ENCODE measurements around the gene C19orf85. TPM values are rescaled to one million over a fixed set of nuclear protein-coding genes. Genes with fewer than 3 reads are reported as not detected.
A peak's percentile ranks its signal among the peaks of the same experiment; 100 is the strongest.

C19orf85 gene
- total RNA-seq (not detected), polyA plus RNA-seq (not detected)

GRCh38 chr19:55464662-55465054, at the start of gene C19orf85:
Gene C19orf85, minus strand, starts transcription at chr19:55464751. Its CDS starts 197 bp downstream, at chr19:55464554.
- H3K27ac ChIP-seq (ENCODE audit: low read depth, low read length): no peak within 1 kb of the TSS
- Mint-ChIP-seq H3K4me1 (peaks cover 13 to 32% (median 24%) of the 10 kb centered on the region in 4 donors), H3K27me3 (no peaks in the 10 kb centered on the region), H3K4me3 (peak within 1 kb of the TSS in 2 of 8 donors; percentile 39 to 69), H3K9me3 (peaks cover 0 to 2% (median 0%) of the 10 kb centered on the region in 8 donors), H3K36me3 (peaks cover 0 to 2% of the 10 kb centered on the region in 2 donors), H3K27ac (peak within 1 kb of the TSS in 1 of 7 donors; percentile 9)
- ChIA-PET POLR2A (ENCODE audit: partially characterized antibody) (no interaction called here), CTCF (ENCODE audit: partially characterized antibody) (no interaction called here)
- H3K4me3 ChIP-seq (ENCODE audit: low read length in 2 of 2): no peak within 1 kb of the TSS
- intact Hi-C loops (cut with micrococcal nuclease): no loop called here
- H3K4me1 ChIP-seq (ENCODE audit: insufficient read depth, low read length): peaks cover 18% of the 10 kb centered on the region
- DNase-seq: no peak
- H3K9me3 ChIP-seq (ENCODE audit: control insufficient read depth in 1 of 2, low read length in 2 of 2): no peaks in the 10 kb centered on the region
- no peaks in the 10 kb centered on the region for H3K27me3 ChIP-seq (ENCODE audit: insufficient read depth, low read length)
- no peaks in the 10 kb centered on the region for H3K36me3 ChIP-seq (ENCODE audit: insufficient read depth, low read length)

GRCh38 chr19:55508120-55508519, 43.6 kb upstream of the C19orf85 start:
- intact Hi-C loops (cut with micrococcal nuclease): no loop called here

GRCh38 chr19:55504981-55505380, 40.4 kb upstream of the C19orf85 start:
- Mint-ChIP-seq H3K9me3 (no peaks in the 10 kb centered on the region), H3K4me3 (no peak overlapping the region), H3K36me3 (no peaks in the 10 kb centered on the region), H3K27ac (peak overlapping the region in 1 of 7 donors; percentile 75), H3K27me3 (peaks cover 9 to 10% of the 10 kb centered on the region in 2 donors), H3K4me1 (peaks cover 3 to 13% (median 10%) of the 10 kb centered on the region in 4 donors)
- intact Hi-C loops (cut with micrococcal nuclease): loop anchor here (2.0 kb wide), 2 partner anchors 44 to 212 kb away; partner anchors contain the start of gene ISOC2
- CTCF ChIA-PET (ENCODE audit: partially characterized antibody): interaction anchor here (0.9 to 4.3 kb wide), 17 partner anchors 9 to 442 kb away, joined by 3 to 111 read pairs (median 10); partner anchors contain the start of genes RDH13, SSC5D, ZNF628 and ZNF865
- Histone ChIP-seq H3K27ac (ENCODE audit: low read depth, low read length) (no peak overlapping the region), H3K4me3 (ENCODE audit: low read length in 2 of 2) (no peak overlapping the region), H3K27me3 (ENCODE audit: insufficient read depth, low read length) (no peaks in the 10 kb centered on the region), H3K4me1 (ENCODE audit: insufficient read depth, low read length) (peaks cover 4% of the 10 kb centered on the region), H3K36me3 (ENCODE audit: insufficient read depth, low read length) (no peaks in the 10 kb centered on the region), H3K9me3 (ENCODE audit: control insufficient read depth in 1 of 2, low read length in 2 of 2) (no peaks in the 10 kb centered on the region)
- no peak for DNase-seq
- POLR2A ChIA-PET (ENCODE audit: partially characterized antibody): interaction anchor here (2.2 to 3.2 kb wide), 2 partner anchors 28 to 127 kb away, joined by 13 to 17 read pairs; partner anchors contain the start of gene ZNF628

More at GRCh38 chr19:55508120-55508519, 43.6 kb upstream of the C19orf85 start:
- Mint-ChIP-seq H3K27ac (no peak overlapping the region), H3K9me3 (no peaks in the 10 kb centered on the region), H3K36me3 (no peaks in the 10 kb centered on the region), H3K27me3 (peaks cover 18 to 23% of the 10 kb centered on the region in 2 donors), H3K4me1 (peaks cover 2 to 11% (median 8%) of the 10 kb centered on the region in 4 donors), H3K4me3 (no peak overlapping the region)
- peaks cover 4% of the 10 kb centered on the region for H3K4me1 ChIP-seq (ENCODE audit: insufficient read depth, low read length)
- CTCF ChIA-PET (ENCODE audit: partially characterized antibody): interaction anchor here (1.1 to 2.5 kb wide), 4 partner anchors 40 to 367 kb away, joined by 3 to 8 read pairs (median 5); no protein-coding TSS in a partner anchor
- no peak overlapping the region for H3K27ac ChIP-seq (ENCODE audit: low read depth, low read length)
- no peaks in the 10 kb centered on the region for H3K27me3 ChIP-seq (ENCODE audit: insufficient read depth, low read length)
- no peak for DNase-seq
- POLR2A ChIA-PET (ENCODE audit: partially characterized antibody): no interaction called here
- H3K36me3 ChIP-seq (ENCODE audit: insufficient read depth, low read length): no peaks in the 10 kb centered on the region
- no peaks in the 10 kb centered on the region for H3K9me3 ChIP-seq (ENCODE audit: control insufficient read depth in 1 of 2, low read length in 2 of 2)
- no peak overlapping the region for H3K4me3 ChIP-seq (ENCODE audit: low read length in 2 of 2)

- no peak for DNase-seq
- POLR2A ChIA-PET (ENCODE audit: partially characterized antibody): interaction anchor here (1.0 to 3.2 kb wide), 13 partner anchors 13 to 363 kb away, joined by 3 to 17 read pairs (median 4); partner anchors contain the start of genes FIZ1, ISOC2, UBE2S and ZNF524
Observed at GRCh38 chr19:55504252-55504603, 39.7 kb upstream of the C19orf85 start.

GRCh38 chr19:55503502-55504251, 39.1 kb upstream of the C19orf85 start:
- no peaks in the 10 kb centered on the region for H3K36me3 Mint-ChIP-seq
- ChIA-PET CTCF (ENCODE audit: partially characterized antibody) (interaction anchor here (0.6 to 4.3 kb wide), 57 partner anchors 9 to 850 kb away, joined by 3 to 111 read pairs (median 5); partner anchors contain the start of genes EPS8L1, HSPBP1, ISOC2 and NAT14), POLR2A (ENCODE audit: partially characterized antibody) (interaction anchor here (0.7 to 3.2 kb wide), 14 partner anchors 14 to 362 kb away, joined by 3 to 17 read pairs (median 4); partner anchors contain the start of genes FIZ1, ISOC2, UBE2S and ZNF524)
- peak overlapping the region; percentile 46 for H3K27ac ChIP-seq (ENCODE audit: low read depth, low read length)
- no peaks in the 10 kb centered on the region for H3K27me3 ChIP-seq (ENCODE audit: insufficient read depth, low read length)
- no peaks in the 10 kb centered on the region for H3K9me3 ChIP-seq (ENCODE audit: control insufficient read depth in 1 of 2, low read length in 2 of 2)
- peaks cover 4% of the 10 kb centered on the region for H3K4me1 ChIP-seq (ENCODE audit: insufficient read depth, low read length)
- H3K27ac Mint-ChIP-seq: peak overlapping the region; percentile 75 to 92 (median 84)
- H3K9me3 Mint-ChIP-seq: no peaks in the 10 kb centered on the region
- intact Hi-C loops (cut with micrococcal nuclease): loop anchor here (1.0 to 2.0 kb wide), 4 partner anchors 35 to 291 kb away; partner anchors contain the start of gene ISOC2
- H3K4me3 Mint-ChIP-seq: peak overlapping the region; percentile 81 to 90 (median 83)
- peaks cover 6% of the 10 kb centered on the region in 2 donors for H3K27me3 Mint-ChIP-seq
- peaks cover 5 to 13% (median 10%) of the 10 kb centered on the region in 4 donors for H3K4me1 Mint-ChIP-seq
- peak overlapping the region; percentile 17 to 73 for H3K4me3 ChIP-seq (ENCODE audit: low read length in 2 of 2)
- no peaks in the 10 kb centered on the region for H3K36me3 ChIP-seq (ENCODE audit: insufficient read depth, low read length)
- DNase-seq: peak; percentile 85 to 96 (median 92)

More at GRCh38 chr19:55504252-55504603, 39.7 kb upstream of the C19orf85 start:
- Mint-ChIP-seq H3K27ac (peak overlapping the region in 2 of 7 donors; percentile 55 to 75), H3K4me1 (peaks cover 5 to 13% (median 10%) of the 10 kb centered on the region in 4 donors), H3K27me3 (peaks cover 7 to 10% of the 10 kb centered on the region in 2 donors), H3K4me3 (peak overlapping the region in 5 of 8 donors; percentile 35 to 85 (median 81)), H3K36me3 (no peaks in the 10 kb centered on the region), H3K9me3 (no peaks in the 10 kb centered on the region)
- peak overlapping the region in 1 of 2 donors; percentile 73 for H3K4me3 ChIP-seq (ENCODE audit: low read length in 2 of 2)
- peaks cover 4% of the 10 kb centered on the region for H3K4me1 ChIP-seq (ENCODE audit: insufficient read depth, low read length)
- CTCF ChIA-PET (ENCODE audit: partially characterized antibody): interaction anchor here (0.7 to 4.3 kb wide), 56 partner anchors 8 to 851 kb away, joined by 3 to 111 read pairs (median 4); partner anchors contain the start of genes HSPBP1, ISOC2, NAT14 and RDH13
- no peak overlapping the region for H3K27ac ChIP-seq (ENCODE audit: low read depth, low read length)
- intact Hi-C loops (cut with micrococcal nuclease): loop anchor here (2.0 kb wide), 2 partner anchors 43 to 211 kb away; partner anchors contain the start of gene ISOC2
- no peaks in the 10 kb centered on the region for H3K36me3 ChIP-seq (ENCODE audit: insufficient read depth, low read length)
- H3K27me3 ChIP-seq (ENCODE audit: insufficient read depth, low read length): no peaks in the 10 kb centered on the region
- H3K9me3 ChIP-seq (ENCODE audit: control insufficient read depth in 1 of 2, low read length in 2 of 2): no peaks in the 10 kb centered on the region

GRCh38 chr19:55503157-55503501, 38.6 kb upstream of the C19orf85 start:
- peaks cover 4% of the 10 kb centered on the region for H3K4me1 ChIP-seq (ENCODE audit: insufficient read depth, low read length)
- Mint-ChIP-seq H3K27ac (peak overlapping the region in 6 of 7 donors; percentile 75 to 92 (median 86)), H3K36me3 (no peaks in the 10 kb centered on the region), H3K4me3 (peak overlapping the region; percentile 81 to 90 (median 83)), H3K27me3 (peaks cover 5 to 6% of the 10 kb centered on the region in 2 donors), H3K9me3 (no peaks in the 10 kb centered on the region), H3K4me1 (peaks cover 5 to 13% (median 10%) of the 10 kb centered on the region in 4 donors)
- POLR2A ChIA-PET (ENCODE audit: partially characterized antibody): interaction anchor here (0.7 to 3.2 kb wide), 10 partner anchors 27 to 249 kb away, joined by 3 to 17 read pairs (median 4); partner anchors contain the start of genes FIZ1, ISOC2, UBE2S and ZNF524
- H3K27me3 ChIP-seq (ENCODE audit: insufficient read depth, low read length): no peaks in the 10 kb centered on the region
- no peak overlapping the region for H3K27ac ChIP-seq (ENCODE audit: low read depth, low read length)
- CTCF ChIA-PET (ENCODE audit: partially characterized antibody): interaction anchor here (0.7 to 4.3 kb wide), 23 partner anchors 8 to 847 kb away, joined by 3 to 111 read pairs (median 5); partner anchors contain the start of genes ISOC2, NAT14, ZNF628 and ZNF784
- peak overlapping the region in 1 of 2 donors; percentile 73 for H3K4me3 ChIP-seq (ENCODE audit: low read length in 2 of 2)
- no peaks in the 10 kb centered on the region for H3K9me3 ChIP-seq (ENCODE audit: control insufficient read depth in 1 of 2, low read length in 2 of 2)
- H3K36me3 ChIP-seq (ENCODE audit: insufficient read depth, low read length): no peaks in the 10 kb centered on the region
- intact Hi-C loops (cut with micrococcal nuclease): loop anchor here (1.0 kb wide), 2 partner anchors 35 to 291 kb away; no protein-coding TSS in a partner anchor
- DNase-seq: no peak

All from CD4-positive, alpha-beta memory T cell (primary cell).